Ishikawa (cell line): ENCODE measurements around the gene AVL9.

ENCODE experiments used
- CEBPB ChIP-seq: IDR thresholded peaks from 2 replicates; pipeline ENCODE4 v1.6.1; 2012
- CREB1 ChIP-seq: IDR thresholded peaks from 2 replicates; pipeline ENCODE4 v1.6.1; 2012; ENCODE audit warnings: low read depth
- EP300 ChIP-seq: IDR thresholded peaks from 2 replicates; pipeline ENCODE4 v1.6.1; 2012; ENCODE audit warnings: borderline replicate concordance
- TAF1 ChIP-seq: IDR thresholded peaks from 2 replicates; pipeline ENCODE4 v1.6.1; 2012; ENCODE audit warnings: low read depth, mild to moderate bottlenecking
- TCF12 ChIP-seq: IDR thresholded peaks from 2 replicates; pipeline ENCODE4 v1.6.1; 2012; ENCODE audit warnings: low read depth
- TF ChIP-seq, protein P1 (sequence below): IDR thresholded peaks from 2 replicates; pipeline ENCODE4 v1.6.1; 2012; ENCODE audit warnings: low read depth, mild to moderate bottlenecking
- TF ChIP-seq, protein P2 (sequence below): IDR thresholded peaks from 2 replicates; pipeline ENCODE4 v1.6.1; 2012

GRCh38 chr7:32501522-32501921 lies 6.2 kb downstream of the AVL9 start:
- TF ChIP-seq TAF1 (no peak), CEBPB (no peak), EP300 (no peak), CREB1 (no peak), TCF12 (no peak)
- TF ChIP-seq, protein P1, sequence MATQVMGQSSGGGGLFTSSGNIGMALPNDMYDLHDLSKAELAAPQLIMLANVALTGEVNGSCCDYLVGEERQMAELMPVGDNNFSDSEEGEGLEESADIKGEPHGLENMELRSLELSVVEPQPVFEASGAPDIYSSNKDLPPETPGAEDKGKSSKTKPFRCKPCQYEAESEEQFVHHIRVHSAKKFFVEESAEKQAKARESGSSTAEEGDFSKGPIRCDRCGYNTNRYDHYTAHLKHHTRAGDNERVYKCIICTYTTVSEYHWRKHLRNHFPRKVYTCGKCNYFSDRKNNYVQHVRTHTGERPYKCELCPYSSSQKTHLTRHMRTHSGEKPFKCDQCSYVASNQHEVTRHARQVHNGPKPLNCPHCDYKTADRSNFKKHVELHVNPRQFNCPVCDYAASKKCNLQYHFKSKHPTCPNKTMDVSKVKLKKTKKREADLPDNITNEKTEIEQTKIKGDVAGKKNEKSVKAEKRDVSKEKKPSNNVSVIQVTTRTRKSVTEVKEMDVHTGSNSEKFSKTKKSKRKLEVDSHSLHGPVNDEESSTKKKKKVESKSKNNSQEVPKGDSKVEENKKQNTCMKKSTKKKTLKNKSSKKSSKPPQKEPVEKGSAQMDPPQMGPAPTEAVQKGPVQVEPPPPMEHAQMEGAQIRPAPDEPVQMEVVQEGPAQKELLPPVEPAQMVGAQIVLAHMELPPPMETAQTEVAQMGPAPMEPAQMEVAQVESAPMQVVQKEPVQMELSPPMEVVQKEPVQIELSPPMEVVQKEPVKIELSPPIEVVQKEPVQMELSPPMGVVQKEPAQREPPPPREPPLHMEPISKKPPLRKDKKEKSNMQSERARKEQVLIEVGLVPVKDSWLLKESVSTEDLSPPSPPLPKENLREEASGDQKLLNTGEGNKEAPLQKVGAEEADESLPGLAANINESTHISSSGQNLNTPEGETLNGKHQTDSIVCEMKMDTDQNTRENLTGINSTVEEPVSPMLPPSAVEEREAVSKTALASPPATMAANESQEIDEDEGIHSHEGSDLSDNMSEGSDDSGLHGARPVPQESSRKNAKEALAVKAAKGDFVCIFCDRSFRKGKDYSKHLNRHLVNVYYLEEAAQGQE = no peak
- TF ChIP-seq, protein P2, sequence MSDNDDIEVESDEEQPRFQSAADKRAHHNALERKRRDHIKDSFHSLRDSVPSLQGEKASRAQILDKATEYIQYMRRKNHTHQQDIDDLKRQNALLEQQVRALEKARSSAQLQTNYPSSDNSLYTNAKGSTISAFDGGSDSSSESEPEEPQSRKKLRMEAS = no peak
